GM23248 (cell line): ENCODE measurements around the gene RIMS3. TPM values are rescaled to one million over a fixed set of nuclear protein-coding genes. Genes with fewer than 3 reads are reported as not detected.
A peak's percentile ranks its signal among the peaks of the same experiment; 100 is the strongest.

Experiments
- DNase-seq: peaks from one replicate; pipeline ENCODE4 v3.0.0-alpha.2; 2015
- H2AFZ ChIP-seq: fragments of 200-600 bp; sonication (generic); 2 replicates; pipeline ENCODE4 v1.6.1; 2016; ENCODE audit warnings: antibody characterized with exemption
- H3F3A ChIP-seq: fragments of 200-600 bp; sonication (generic); 2 replicates; pipeline ENCODE4 v1.6.1; 2016; ENCODE audit warnings: mild to moderate bottlenecking, antibody characterized with exemption, mixed run types; ENCODE audit not compliant: insufficient read depth
- H3K27ac ChIP-seq: fragments of 200-600 bp; sonication (generic); 2 replicates; pipeline ENCODE4 v1.5.1; 2016; ENCODE audit warnings: mild to moderate bottlenecking
- H3K27me3 ChIP-seq: fragments of 200-600 bp; sonication (generic); replicated peaks from 2 replicates; pipeline ENCODE4 v1.6.1; 2016; ENCODE audit warnings: mild to moderate bottlenecking; ENCODE audit not compliant: insufficient read depth
- H3K36me3 ChIP-seq: fragments of 200-600 bp; sonication (generic); 2 replicates; pipeline ENCODE4 v1.6.1; 2016; ENCODE audit warnings: low read depth, mild to moderate bottlenecking
- H3K4me1 ChIP-seq: fragments of 200-600 bp; sonication (generic); 2 replicates; pipeline ENCODE4 v1.6.1; 2016; ENCODE audit warnings: mild to moderate bottlenecking; ENCODE audit not compliant: insufficient read depth
- H3K4me2 ChIP-seq: fragments of 200-600 bp; sonication (generic); one replicate; pipeline ENCODE4 v1.6.1; 2016; ENCODE audit warnings: mild to moderate bottlenecking; ENCODE audit not compliant: unreplicated experiment
- H3K4me3 ChIP-seq: fragments of 200-600 bp; sonication (generic); 2 replicates; pipeline ENCODE4 v1.5.1; 2016; ENCODE audit warnings: mild to moderate bottlenecking
- H3K79me2 ChIP-seq: fragments of 200-600 bp; sonication (generic); 2 replicates; pipeline ENCODE4 v1.6.1; 2016; ENCODE audit warnings: mild to moderate bottlenecking; ENCODE audit not compliant: insufficient read depth
- H3K9ac ChIP-seq: fragments of 200-600 bp; sonication (generic); 2 replicates; pipeline ENCODE4 v1.6.1; 2016; ENCODE audit warnings: mild to moderate bottlenecking
- H3K9me2 ChIP-seq: fragments of 200-600 bp; sonication (generic); 2 replicates; pipeline ENCODE4 v1.6.1; 2016; ENCODE audit warnings: mixed run types, mild to moderate bottlenecking, moderate library complexity; ENCODE audit not compliant: insufficient read depth
- H3K9me3 ChIP-seq: fragments of 200-600 bp; sonication (generic); one replicate; pipeline ENCODE4 v1.6.1; 2017; ENCODE audit warnings: low read depth
- H4K20me1 ChIP-seq: fragments of 200-600 bp; sonication (generic); 2 replicates; pipeline ENCODE4 v1.6.0; 2016; ENCODE audit not compliant: insufficient read depth
- EZH2 ChIP-seq: fragments of 200-600 bp; sonication (generic); IDR thresholded peaks from 2 replicates; pipeline ENCODE4 v1.6.1; 2018; ENCODE audit warnings: antibody characterized with exemption, mild to moderate bottlenecking; ENCODE audit not compliant: insufficient read depth, poor library complexity, severe bottlenecking
- EZH2phosphoT487 ChIP-seq: fragments of 200-600 bp; sonication (generic); IDR thresholded peaks from 2 replicates; pipeline ENCODE4 v1.6.1; 2018; ENCODE audit warnings: antibody characterized with exemption, moderate library complexity, mild to moderate bottlenecking, low read depth; ENCODE audit not compliant: insufficient read depth
- WGBS, 2 experiments: methylation state at CpG; one replicate each; pipeline ENCODE4 v1.1.6; 2015 to 2017; ENCODE audit warnings: low lambda C conversion rate in 2 of 2, low coverage in 1 of 2; ENCODE audit errors: missing lambda C conversion rate in 2 of 2; 5-methylcytosine and 5-hydroxymethylcytosine counted together
- in situ Hi-C: fragments of 300-500 bp; cut with MboI; formaldehyde crosslinking; loops from 2 replicates; pipeline ENCODE4 v1.15.0; 2020
- polyA plus RNA-seq: library from polyadenylated mRNA; unstranded; fragments of >200 nt; fragmentation: Nextera tagmentation; extraction: Ambion mirVana; gene quantifications from 2 replicates; pipeline ENCODE4 v1.2.1, GENCODE V29; 2016
- total RNA-seq: library from RNA; depleted of rRNA; stranded (reverse); fragments of >200 nt; shearing (Covaris generic); gene quantifications from 2 replicates; pipeline ENCODE4 v1.2.3, GENCODE V29; 2014

RIMS3 gene
- total and polyA plus RNA-seq, 2 experiments from 2014 or later, result 0.18 TPM; not detected in 1

GRCh38 chr1:40648928-40649591, 16.4 kb downstream of the RIMS3 start:
- in situ Hi-C loops, result no loop called here
- no peak overlapping the region for H3K9ac ChIP-seq
- no peaks in the 10 kb centered on the region for H3K4me1 ChIP-seq
- H3K9me2 ChIP-seq, result no peaks in the 10 kb centered on the region
- no peaks in the 10 kb centered on the region for H3K36me3 ChIP-seq
- H2AFZ ChIP-seq, result no peak overlapping the region
- no peaks in the 10 kb centered on the region for H3K79me2 ChIP-seq
- no peaks in the 10 kb centered on the region for H3K9me3 ChIP-seq
- H3K4me2 ChIP-seq, result no peak overlapping the region
- no peaks in the 10 kb centered on the region for H3F3A ChIP-seq
- no peak for DNase-seq
- H4K20me1 ChIP-seq, result no peaks in the 10 kb centered on the region
- WGBS, 2 experiments, result 62 to 70% methylated on average over 15 of the region's 15 CpGs
- TF ChIP-seq EZH2phosphoT487 (no peak), EZH2 (no peak)
- H3K27me3 ChIP-seq, result peaks cover 11% of the 10 kb centered on the region; the same call in 1 of the 2 replicates
- no peak overlapping the region for H3K4me3 ChIP-seq
- H3K27ac ChIP-seq, result no peak overlapping the region

GRCh38 chr1:40648200-40648599, 17.3 kb downstream of the RIMS3 start:
- Histone ChIP-seq H3K27me3 (peaks cover 11% of the 10 kb centered on the region; the same call in 1 of the 2 replicates), H3K27ac (no peak overlapping the region), H3K4me1 (no peaks in the 10 kb centered on the region), H3K79me2 (no peaks in the 10 kb centered on the region), H3K4me3 (no peak overlapping the region), H3F3A (no peaks in the 10 kb centered on the region), H2AFZ (no peak overlapping the region), H3K9me2 (no peaks in the 10 kb centered on the region), H3K4me2 (no peak overlapping the region), H3K36me3 (no peaks in the 10 kb centered on the region), H3K9me3 (no peaks in the 10 kb centered on the region), H3K9ac (no peak overlapping the region), H4K20me1 (no peaks in the 10 kb centered on the region)
- 66 to 73% methylated on average over 3 of the region's 3 CpGs for WGBS, 2 experiments
- no peak for DNase-seq
- in situ Hi-C loops, result no loop called here
- no peak for TF ChIP-seq EZH2
- TF ChIP-seq EZH2phosphoT487, result no peak

DNA sequence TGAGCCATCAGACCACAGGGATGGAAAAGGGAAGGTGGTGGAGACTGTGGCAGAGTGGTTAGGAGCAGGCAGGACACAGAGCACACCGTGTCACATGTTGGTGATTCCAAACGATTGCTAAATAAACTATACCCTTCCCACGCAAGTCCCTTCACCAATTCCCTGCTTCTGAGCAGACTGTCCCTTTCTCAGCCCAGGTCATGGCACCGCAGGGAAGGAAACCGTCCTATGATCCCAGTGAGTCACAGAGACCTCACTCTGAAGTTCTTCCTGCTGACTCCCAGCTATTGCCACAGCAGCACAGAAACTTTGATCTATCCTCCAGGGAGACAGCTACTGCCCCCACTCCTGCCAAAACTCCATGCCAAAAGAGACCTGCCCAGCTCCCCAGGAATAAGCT, 19.2 kb downstream of the RIMS3 start:
- TF ChIP-seq EZH2phosphoT487 (no peak), EZH2 (no peak)
- H3F3A ChIP-seq, result no peaks in the 10 kb centered on the region
- WGBS, 2 experiments, result 39 to 47% methylated on average over 5 of the region's 5 CpGs
- H3K4me3 ChIP-seq, result no peak overlapping the region
- H2AFZ ChIP-seq, result no peak overlapping the region
- no peaks in the 10 kb centered on the region for H3K9me2 ChIP-seq
- H3K9me3 ChIP-seq, result no peaks in the 10 kb centered on the region
- no peaks in the 10 kb centered on the region for H4K20me1 ChIP-seq
- no peaks in the 10 kb centered on the region for H3K36me3 ChIP-seq
- 0 out of 2 replicates have a peak, but pooled peaks cover under 1% of the 10 kb centered on the region for H3K27me3 ChIP-seq
- H3K4me1 ChIP-seq, result no peaks in the 10 kb centered on the region
- H3K9ac ChIP-seq, result no peak overlapping the region
- DNase-seq, result peak; percentile 71
- no peaks in the 10 kb centered on the region for H3K79me2 ChIP-seq
- H3K27ac ChIP-seq, result no peak overlapping the region
- H3K4me2 ChIP-seq, result no peak overlapping the region
- in situ Hi-C loops, result no loop called here

DNA sequence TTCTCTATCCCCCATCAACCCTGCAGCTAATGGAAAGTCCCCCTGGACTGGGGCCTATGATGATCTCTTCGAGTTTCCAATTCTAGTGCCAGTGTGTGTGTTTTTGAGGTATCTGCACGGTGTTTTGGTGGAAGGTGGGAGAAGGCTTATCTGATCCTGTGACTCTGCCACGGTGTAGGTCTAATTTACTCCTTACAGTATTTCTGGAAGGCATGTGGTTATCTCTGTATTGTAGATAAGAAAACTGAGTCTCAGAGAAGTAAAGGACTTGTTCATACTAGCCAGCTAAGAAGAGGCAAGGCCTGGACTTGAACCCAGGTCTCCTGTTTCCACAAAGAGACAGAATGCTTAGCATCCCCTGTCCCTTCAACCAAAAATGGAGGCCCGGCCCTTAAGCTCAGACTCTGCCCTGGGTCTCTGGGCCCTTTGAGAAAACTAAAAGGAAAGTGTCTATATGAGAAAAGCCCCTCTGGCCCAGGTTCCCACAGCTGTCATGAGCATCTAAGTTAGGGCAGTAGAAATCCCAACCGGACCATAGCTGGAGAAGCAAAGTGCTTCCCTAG, 20.3 kb downstream of the RIMS3 start:
- Histone ChIP-seq H3F3A (no peaks in the 10 kb centered on the region), H3K4me2 (no peak overlapping the region), H3K79me2 (no peaks in the 10 kb centered on the region), H3K4me3 (no peak overlapping the region), H3K9me2 (no peaks in the 10 kb centered on the region), H2AFZ (no peak overlapping the region), H3K27me3 (no peaks in the 10 kb centered on the region; the same call in 1 of the 2 replicates), H3K9me3 (no peaks in the 10 kb centered on the region), H3K27ac (no peak overlapping the region), H4K20me1 (no peaks in the 10 kb centered on the region), H3K36me3 (no peaks in the 10 kb centered on the region), H3K9ac (no peak overlapping the region), H3K4me1 (no peaks in the 10 kb centered on the region)
- in situ Hi-C loops, result no loop called here
- TF ChIP-seq EZH2 (no peak), EZH2phosphoT487 (no peak)
- DNase-seq, result no peak
- WGBS, 2 experiments, result 73% methylated on average over 5 of the region's 5 CpGs
